WTC11 (cell line): Measurements from ENCODE around the gene RADX. TPM values are rescaled to one million over a fixed set of nuclear protein-coding genes. Genes with fewer than 3 reads are reported as not detected.

Experiments used
- ATAC-seq: fragments of 200-7000 bp; cut with Tn5 transposase; 2 replicates; pipeline ENCODE4 v1.10.0; 2021; ENCODE audit warnings: mild to moderate bottlenecking, moderate library complexity
- CTCF ChIA-PET: fragments of 300-600 bp; sonication (Branson Sonifier 250); formaldehyde crosslinking; loops from one replicate; lab custom pipeline; 2021; ENCODE audit warnings: antibody characterized with exemption; lab: Charles Lee
- POLR2A ChIA-PET: fragments of 350-600 bp; sonication (Branson Sonifier 250); formaldehyde crosslinking; loops from one replicate; lab custom pipeline; 2021; ENCODE audit warnings: antibody characterized with exemption; lab: Charles Lee
- DNase-seq: peaks from one replicate; pipeline ENCODE4 v3.0.0; 2021; ENCODE audit warnings: low spot score
- H3K27ac Mint-ChIP-seq: 2 replicates; pipeline ENCODE4 v1.8.0; 2021; ENCODE audit warnings: mixed read lengths
- H3K27me3 Mint-ChIP-seq: 2 replicates; pipeline ENCODE4 v1.8.0; 2021; ENCODE audit warnings: low read depth, mild to moderate bottlenecking, moderate library complexity, mixed read lengths
- H3K36me3 Mint-ChIP-seq: 2 replicates; pipeline ENCODE4 v1.8.0; 2021; ENCODE audit warnings: mixed read lengths
- H3K4me1 Mint-ChIP-seq: 2 replicates; pipeline ENCODE4 v1.8.0; 2022; ENCODE audit warnings: mixed read lengths
- H3K4me3 Mint-ChIP-seq: 2 replicates; pipeline ENCODE4 v1.8.0; 2021; ENCODE audit warnings: mild to moderate bottlenecking, moderate library complexity, mixed read lengths
- H3K9me3 Mint-ChIP-seq: 2 replicates; pipeline ENCODE4 v1.8.0; 2021; ENCODE audit warnings: mixed read lengths
- ARID4B ChIP-seq: sonication (generic); formaldehyde crosslinking; IDR thresholded peaks from 2 replicates; pipeline ENCODE4 v1.8.0; 2023; ENCODE audit warnings: missing genetic modification reagents, mild to moderate bottlenecking, borderline replicate concordance
- ELF4 ChIP-seq: sonication (generic); formaldehyde crosslinking; IDR thresholded peaks from 2 replicates; pipeline ENCODE4 v1.8.1; 2022; ENCODE audit warnings: low read depth, mild to moderate bottlenecking, moderate library complexity, missing genetic modification reagents
- ETV6 ChIP-seq: sonication (generic); formaldehyde crosslinking; IDR thresholded peaks from 2 replicates; pipeline ENCODE4 v1.8.1; 2022; ENCODE audit warnings: mild to moderate bottlenecking, missing genetic modification reagents
- FOXP1 ChIP-seq: sonication (generic); formaldehyde crosslinking; IDR thresholded peaks from 2 replicates; pipeline ENCODE4 v1.8.0; 2022; ENCODE audit warnings: missing genetic modification reagents, mild to moderate bottlenecking, moderate library complexity, borderline replicate concordance
- GABPB1 ChIP-seq: sonication (generic); formaldehyde crosslinking; IDR thresholded peaks from 2 replicates; pipeline ENCODE4 v1.8.1; 2023; ENCODE audit warnings: mild to moderate bottlenecking, missing genetic modification reagents
- GTF2I ChIP-seq: fragments of 250-450 bp; sonication (Bioruptor Pico); conservative IDR thresholded peaks from 2 replicates; pipeline ENCODE4 v1.4.0; 2021; ENCODE audit warnings: mild to moderate bottlenecking
- NR2C2 ChIP-seq: sonication (generic); formaldehyde crosslinking; IDR thresholded peaks from 2 replicates; pipeline ENCODE4 v1.8.0; 2022; ENCODE audit warnings: mild to moderate bottlenecking, missing genetic modification reagents
- PRRX2 ChIP-seq: fragments of 250-450 bp; sonication (Bioruptor Pico); IDR thresholded peaks from 2 replicates; pipeline ENCODE4 v1.8.0; 2021; ENCODE audit warnings: mild to moderate bottlenecking
- SP1 ChIP-seq: sonication (generic); formaldehyde crosslinking; conservative IDR thresholded peaks from 2 replicates; pipeline ENCODE4 v1.8.1; 2022; ENCODE audit warnings: missing genetic modification reagents
- TEAD4 ChIP-seq: sonication (generic); formaldehyde crosslinking; IDR thresholded peaks from 2 replicates; pipeline ENCODE4 v1.8.0; 2022; ENCODE audit warnings: mild to moderate bottlenecking, missing genetic modification reagents
- USF1 ChIP-seq: sonication (generic); formaldehyde crosslinking; IDR thresholded peaks from 2 replicates; pipeline ENCODE4 v1.8.0; 2022; ENCODE audit warnings: mild to moderate bottlenecking, missing genetic modification reagents
- ZNF423 ChIP-seq: fragments of 250-450 bp; sonication (Bioruptor Pico); IDR thresholded peaks from 2 replicates; pipeline ENCODE4 v2.1.2; 2022; ENCODE audit warnings: mild to moderate bottlenecking, moderate library complexity
- total RNA-seq: library from RNA; stranded (reverse); gene quantifications from 3 replicates; pipeline ENCODE4 v1.2.3, GENCODE V29; 2021
- TF ChIP-seq, protein P1 (sequence below): sonication (generic); formaldehyde crosslinking; IDR thresholded peaks from 2 replicates; pipeline ENCODE4 v1.8.1; 2023; ENCODE audit warnings: mild to moderate bottlenecking, moderate library complexity, missing genetic modification reagents
- TF ChIP-seq, protein P2 (sequence below): sonication (generic); formaldehyde crosslinking; IDR thresholded peaks from 2 replicates; pipeline ENCODE4 v1.8.0; 2022; ENCODE audit warnings: mild to moderate bottlenecking, missing genetic modification reagents
- TF ChIP-seq, protein P3 (sequence below): sonication (generic); formaldehyde crosslinking; IDR thresholded peaks from 2 replicates; pipeline ENCODE4 v1.8.1; 2023; ENCODE audit warnings: mild to moderate bottlenecking, missing genetic modification reagents, borderline replicate concordance
- TF ChIP-seq, protein P4 (sequence below): sonication (generic); formaldehyde crosslinking; IDR thresholded peaks from 2 replicates; pipeline ENCODE4 v1.8.1; 2022; ENCODE audit warnings: mild to moderate bottlenecking, moderate library complexity, missing genetic modification reagents
- TF ChIP-seq, protein P5 (sequence below): fragments of 200-600 bp; IDR thresholded peaks from 2 replicates; pipeline ENCODE4 v1.8.0; 2022; ENCODE audit warnings: antibody characterized with exemption

The RADX gene
- total RNA-seq, 1 experiment from 2014 or later = 4.4 TPM

DNA sequence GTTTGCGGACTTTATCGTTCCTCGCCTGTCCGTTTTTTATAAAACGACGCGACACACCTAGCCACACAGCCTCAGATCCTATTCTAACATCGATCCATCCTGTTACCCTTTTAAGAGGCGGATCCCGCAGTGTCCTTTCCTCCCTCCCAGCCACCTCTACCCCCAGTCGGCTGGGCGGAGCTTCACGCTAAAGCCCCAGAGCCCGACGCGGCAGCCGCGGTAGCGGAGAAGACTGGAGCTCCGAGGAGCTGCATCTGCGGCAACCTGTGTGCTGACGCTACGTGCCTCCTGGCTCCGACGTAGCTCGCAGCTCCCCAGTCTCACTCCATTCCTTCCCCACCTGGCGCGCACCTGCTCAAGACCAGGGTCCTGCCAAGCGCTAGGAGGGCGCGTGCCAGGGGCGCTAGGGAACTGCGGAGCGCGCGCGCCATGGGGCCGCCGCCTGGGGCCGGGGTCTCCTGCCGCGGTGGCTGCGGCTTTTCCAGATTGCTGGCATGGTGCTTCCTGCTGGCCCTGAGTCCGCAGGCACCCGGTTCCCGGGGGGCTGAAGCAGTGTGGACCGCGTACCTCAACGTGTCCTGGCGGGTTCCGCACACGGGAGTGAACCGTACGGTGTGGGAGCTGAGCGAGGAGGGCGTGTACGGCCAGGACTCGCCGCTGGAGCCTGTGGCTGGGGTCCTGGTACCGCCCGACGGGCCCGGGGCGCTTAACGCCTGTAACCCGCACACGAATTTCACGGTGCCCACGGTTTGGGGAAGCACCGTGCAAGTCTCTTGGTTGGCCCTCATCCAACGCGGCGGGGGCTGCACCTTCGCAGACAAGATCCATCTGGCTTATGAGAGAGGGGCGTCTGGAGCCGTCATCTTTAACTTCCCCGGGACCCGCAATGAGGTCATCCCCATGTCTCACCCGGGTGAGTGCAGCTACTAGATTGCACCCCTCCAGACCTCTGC is 115.0 kb downstream of the RADX start, which contains the start of gene RNF128:
RNF128 (plus strand) TSS at position 217 of the 953 bp plus-strand sequence; CDS start at position 430, 213 bp downstream.
- ATAC-seq (peak; percentile 97), DNase-seq (peak; percentile 74)
- Mint-ChIP-seq H3K27me3 (peaks cover 63% of the 10 kb centered on the region), H3K27ac (no peak within 1 kb of the TSS), H3K9me3 (no peaks in the 10 kb centered on the region), H3K4me3 (peak within 1 kb of the TSS; percentile 78), H3K36me3 (no peaks in the 10 kb centered on the region), H3K4me1 (peaks cover 9% of the 10 kb centered on the region)
- ChIA-PET CTCF (interaction anchor here (0.7 to 1.2 kb wide), 5 partner anchors 10 to 312 kb away, joined by 3 to 6 read pairs (median 3); no protein-coding TSS in a partner anchor), POLR2A (interaction anchor here (1.2 kb wide), 1 partner anchor 233 kb away, joined by 5 read pairs; no protein-coding TSS in a partner anchor)
- TF ChIP-seq, protein P1, sequence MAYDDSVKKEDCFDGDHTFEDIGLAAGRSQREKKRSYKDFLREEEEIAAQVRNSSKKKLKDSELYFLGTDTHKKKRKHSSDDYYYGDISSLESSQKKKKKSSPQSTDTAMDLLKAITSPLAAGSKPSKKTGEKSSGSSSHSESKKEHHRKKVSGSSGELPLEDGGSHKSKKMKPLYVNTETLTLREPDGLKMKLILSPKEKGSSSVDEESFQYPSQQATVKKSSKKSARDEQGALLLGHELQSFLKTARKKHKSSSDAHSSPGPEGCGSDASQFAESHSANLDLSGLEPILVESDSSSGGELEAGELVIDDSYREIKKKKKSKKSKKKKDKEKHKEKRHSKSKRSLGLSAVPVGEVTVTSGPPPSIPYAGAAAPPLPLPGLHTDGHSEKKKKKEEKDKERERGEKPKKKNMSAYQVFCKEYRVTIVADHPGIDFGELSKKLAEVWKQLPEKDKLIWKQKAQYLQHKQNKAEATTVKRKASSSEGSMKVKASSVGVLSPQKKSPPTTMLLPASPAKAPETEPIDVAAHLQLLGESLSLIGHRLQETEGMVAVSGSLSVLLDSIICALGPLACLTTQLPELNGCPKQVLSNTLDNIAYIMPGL (CRISPR knock-in tag) = no peak; the same call in 1 of the 2 replicates
- TF ChIP-seq TEAD4 (CRISPR knock-in tag) (no peak), USF1 (CRISPR knock-in tag) (no peak), GABPB1 (0 out of 2 replicates have a peak, but pooled peaks have one; percentile 28), GTF2I (CRISPR knock-in tag) (no peak), NR2C2 (CRISPR knock-in tag) (no peak), ETV6 (CRISPR knock-in tag) (0 out of 2 replicates have a peak, but pooled peaks have one; percentile 32), SP1 (0 out of 2 replicates have a peak, but pooled peaks have one; percentile 68), ELF4 (CRISPR knock-in tag) (no peak), ZNF423 (CRISPR knock-in tag) (peak; percentile 81)
- TF ChIP-seq, protein P2, sequence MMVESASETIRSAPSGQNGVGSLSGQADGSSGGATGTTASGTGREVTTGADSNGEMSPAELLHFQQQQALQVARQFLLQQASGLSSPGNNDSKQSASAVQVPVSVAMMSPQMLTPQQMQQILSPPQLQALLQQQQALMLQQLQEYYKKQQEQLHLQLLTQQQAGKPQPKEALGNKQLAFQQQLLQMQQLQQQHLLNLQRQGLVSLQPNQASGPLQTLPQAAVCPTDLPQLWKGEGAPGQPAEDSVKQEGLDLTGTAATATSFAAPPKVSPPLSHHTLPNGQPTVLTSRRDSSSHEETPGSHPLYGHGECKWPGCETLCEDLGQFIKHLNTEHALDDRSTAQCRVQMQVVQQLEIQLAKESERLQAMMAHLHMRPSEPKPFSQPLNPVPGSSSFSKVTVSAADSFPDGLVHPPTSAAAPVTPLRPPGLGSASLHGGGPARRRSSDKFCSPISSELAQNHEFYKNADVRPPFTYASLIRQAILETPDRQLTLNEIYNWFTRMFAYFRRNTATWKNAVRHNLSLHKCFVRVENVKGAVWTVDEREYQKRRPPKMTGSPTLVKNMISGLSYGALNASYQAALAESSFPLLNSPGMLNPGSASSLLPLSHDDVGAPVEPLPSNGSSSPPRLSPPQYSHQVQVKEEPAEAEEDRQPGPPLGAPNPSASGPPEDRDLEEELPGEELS = no peak
- TF ChIP-seq, protein P3, sequence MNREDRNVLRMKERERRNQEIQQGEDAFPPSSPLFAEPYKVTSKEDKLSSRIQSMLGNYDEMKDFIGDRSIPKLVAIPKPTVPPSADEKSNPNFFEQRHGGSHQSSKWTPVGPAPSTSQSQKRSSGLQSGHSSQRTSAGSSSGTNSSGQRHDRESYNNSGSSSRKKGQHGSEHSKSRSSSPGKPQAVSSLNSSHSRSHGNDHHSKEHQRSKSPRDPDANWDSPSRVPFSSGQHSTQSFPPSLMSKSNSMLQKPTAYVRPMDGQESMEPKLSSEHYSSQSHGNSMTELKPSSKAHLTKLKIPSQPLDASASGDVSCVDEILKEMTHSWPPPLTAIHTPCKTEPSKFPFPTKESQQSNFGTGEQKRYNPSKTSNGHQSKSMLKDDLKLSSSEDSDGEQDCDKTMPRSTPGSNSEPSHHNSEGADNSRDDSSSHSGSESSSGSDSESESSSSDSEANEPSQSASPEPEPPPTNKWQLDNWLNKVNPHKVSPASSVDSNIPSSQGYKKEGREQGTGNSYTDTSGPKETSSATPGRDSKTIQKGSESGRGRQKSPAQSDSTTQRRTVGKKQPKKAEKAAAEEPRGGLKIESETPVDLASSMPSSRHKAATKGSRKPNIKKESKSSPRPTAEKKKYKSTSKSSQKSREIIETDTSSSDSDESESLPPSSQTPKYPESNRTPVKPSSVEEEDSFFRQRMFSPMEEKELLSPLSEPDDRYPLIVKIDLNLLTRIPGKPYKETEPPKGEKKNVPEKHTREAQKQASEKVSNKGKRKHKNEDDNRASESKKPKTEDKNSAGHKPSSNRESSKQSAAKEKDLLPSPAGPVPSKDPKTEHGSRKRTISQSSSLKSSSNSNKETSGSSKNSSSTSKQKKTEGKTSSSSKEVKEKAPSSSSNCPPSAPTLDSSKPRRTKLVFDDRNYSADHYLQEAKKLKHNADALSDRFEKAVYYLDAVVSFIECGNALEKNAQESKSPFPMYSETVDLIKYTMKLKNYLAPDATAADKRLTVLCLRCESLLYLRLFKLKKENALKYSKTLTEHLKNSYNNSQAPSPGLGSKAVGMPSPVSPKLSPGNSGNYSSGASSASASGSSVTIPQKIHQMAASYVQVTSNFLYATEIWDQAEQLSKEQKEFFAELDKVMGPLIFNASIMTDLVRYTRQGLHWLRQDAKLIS = no peak
- TF ChIP-seq, protein P4, sequence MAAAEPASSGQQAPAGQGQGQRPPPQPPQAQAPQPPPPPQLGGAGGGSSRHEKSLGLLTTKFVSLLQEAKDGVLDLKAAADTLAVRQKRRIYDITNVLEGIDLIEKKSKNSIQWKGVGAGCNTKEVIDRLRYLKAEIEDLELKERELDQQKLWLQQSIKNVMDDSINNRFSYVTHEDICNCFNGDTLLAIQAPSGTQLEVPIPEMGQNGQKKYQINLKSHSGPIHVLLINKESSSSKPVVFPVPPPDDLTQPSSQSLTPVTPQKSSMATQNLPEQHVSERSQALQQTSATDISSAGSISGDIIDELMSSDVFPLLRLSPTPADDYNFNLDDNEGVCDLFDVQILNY = 0 out of 2 replicates have a peak, but pooled peaks have one; percentile 39

GRCh38 chrX:106728337-106728736 is 116.6 kb downstream of the RADX start:
- DNase-seq (no peak), ATAC-seq (no peak)
- TF ChIP-seq ZNF423 (CRISPR knock-in tag) = no peak
- TF ChIP-seq PRRX2 = no peak
- TF ChIP-seq, protein P5, sequence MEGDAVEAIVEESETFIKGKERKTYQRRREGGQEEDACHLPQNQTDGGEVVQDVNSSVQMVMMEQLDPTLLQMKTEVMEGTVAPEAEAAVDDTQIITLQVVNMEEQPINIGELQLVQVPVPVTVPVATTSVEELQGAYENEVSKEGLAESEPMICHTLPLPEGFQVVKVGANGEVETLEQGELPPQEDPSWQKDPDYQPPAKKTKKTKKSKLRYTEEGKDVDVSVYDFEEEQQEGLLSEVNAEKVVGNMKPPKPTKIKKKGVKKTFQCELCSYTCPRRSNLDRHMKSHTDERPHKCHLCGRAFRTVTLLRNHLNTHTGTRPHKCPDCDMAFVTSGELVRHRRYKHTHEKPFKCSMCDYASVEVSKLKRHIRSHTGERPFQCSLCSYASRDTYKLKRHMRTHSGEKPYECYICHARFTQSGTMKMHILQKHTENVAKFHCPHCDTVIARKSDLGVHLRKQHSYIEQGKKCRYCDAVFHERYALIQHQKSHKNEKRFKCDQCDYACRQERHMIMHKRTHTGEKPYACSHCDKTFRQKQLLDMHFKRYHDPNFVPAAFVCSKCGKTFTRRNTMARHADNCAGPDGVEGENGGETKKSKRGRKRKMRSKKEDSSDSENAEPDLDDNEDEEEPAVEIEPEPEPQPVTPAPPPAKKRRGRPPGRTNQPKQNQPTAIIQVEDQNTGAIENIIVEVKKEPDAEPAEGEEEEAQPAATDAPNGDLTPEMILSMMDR = no peak
- no peak for TF ChIP-seq ARID4B (CRISPR knock-in tag)
- no peak for TF ChIP-seq FOXP1
- Mint-ChIP-seq H3K4me1 (peaks cover 12% of the 10 kb centered on the region), H3K27ac (no peak overlapping the region), H3K27me3 (peaks cover 66% of the 10 kb centered on the region), H3K9me3 (no peaks in the 10 kb centered on the region), H3K36me3 (no peaks in the 10 kb centered on the region), H3K4me3 (no peak overlapping the region)
- ChIA-PET POLR2A (interaction anchor here (0.5 kb wide), 1 partner anchor 66 kb away, joined by 3 read pairs; no protein-coding TSS in a partner anchor), CTCF (no interaction called here)
